GM18517 (cell line): ENCODE results near the gene SGO2.
A peak's percentile ranks its signal among the peaks of the same experiment; 100 is the strongest.

Experiments used
- ATAC-seq: cut with Tn5 transposase; IDR thresholded peaks from one replicate; pipeline ENCODE4 v1.9.1; 2021; ENCODE audit warnings: mild to moderate bottlenecking, moderate library complexity; ENCODE audit not compliant: unreplicated experiment

Gene SGO2, protein sequence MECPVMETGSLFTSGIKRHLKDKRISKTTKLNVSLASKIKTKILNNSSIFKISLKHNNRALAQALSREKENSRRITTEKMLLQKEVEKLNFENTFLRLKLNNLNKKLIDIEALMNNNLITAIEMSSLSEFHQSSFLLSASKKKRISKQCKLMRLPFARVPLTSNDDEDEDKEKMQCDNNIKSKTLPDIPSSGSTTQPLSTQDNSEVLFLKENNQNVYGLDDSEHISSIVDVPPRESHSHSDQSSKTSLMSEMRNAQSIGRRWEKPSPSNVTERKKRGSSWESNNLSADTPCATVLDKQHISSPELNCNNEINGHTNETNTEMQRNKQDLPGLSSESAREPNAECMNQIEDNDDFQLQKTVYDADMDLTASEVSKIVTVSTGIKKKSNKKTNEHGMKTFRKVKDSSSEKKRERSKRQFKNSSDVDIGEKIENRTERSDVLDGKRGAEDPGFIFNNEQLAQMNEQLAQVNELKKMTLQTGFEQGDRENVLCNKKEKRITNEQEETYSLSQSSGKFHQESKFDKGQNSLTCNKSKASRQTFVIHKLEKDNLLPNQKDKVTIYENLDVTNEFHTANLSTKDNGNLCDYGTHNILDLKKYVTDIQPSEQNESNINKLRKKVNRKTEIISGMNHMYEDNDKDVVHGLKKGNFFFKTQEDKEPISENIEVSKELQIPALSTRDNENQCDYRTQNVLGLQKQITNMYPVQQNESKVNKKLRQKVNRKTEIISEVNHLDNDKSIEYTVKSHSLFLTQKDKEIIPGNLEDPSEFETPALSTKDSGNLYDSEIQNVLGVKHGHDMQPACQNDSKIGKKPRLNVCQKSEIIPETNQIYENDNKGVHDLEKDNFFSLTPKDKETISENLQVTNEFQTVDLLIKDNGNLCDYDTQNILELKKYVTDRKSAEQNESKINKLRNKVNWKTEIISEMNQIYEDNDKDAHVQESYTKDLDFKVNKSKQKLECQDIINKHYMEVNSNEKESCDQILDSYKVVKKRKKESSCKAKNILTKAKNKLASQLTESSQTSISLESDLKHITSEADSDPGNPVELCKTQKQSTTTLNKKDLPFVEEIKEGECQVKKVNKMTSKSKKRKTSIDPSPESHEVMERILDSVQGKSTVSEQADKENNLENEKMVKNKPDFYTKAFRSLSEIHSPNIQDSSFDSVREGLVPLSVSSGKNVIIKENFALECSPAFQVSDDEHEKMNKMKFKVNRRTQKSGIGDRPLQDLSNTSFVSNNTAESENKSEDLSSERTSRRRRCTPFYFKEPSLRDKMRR

GRCh38 chr2:200525882-200526651, at the start of gene SGO2:
TSS of gene SGO2 (plus strand) at chr2:200526207. CDS start at chr2:200532976, 6,769 bp downstream.
- peak; percentile 100 for ATAC-seq

DNA sequence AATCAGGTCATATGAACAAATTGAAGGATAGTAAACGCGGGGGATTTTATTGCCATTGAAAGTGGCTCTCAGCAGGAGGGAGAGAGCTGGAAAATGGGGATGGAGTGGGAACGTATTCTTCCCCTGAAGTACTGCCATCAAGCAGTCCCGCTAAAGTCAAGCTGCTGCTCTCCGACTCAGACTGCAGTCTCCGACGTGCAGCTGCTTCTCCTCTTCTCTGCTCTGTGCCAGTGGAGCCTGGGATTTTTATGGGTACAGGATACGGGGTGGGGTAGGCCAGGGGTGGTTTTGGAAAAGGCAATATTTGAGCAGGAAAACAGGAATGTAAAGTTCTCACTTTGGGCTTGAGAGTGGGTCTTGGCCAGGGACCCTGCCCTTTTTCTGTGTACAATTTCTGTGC, 49.2 kb upstream of the SGO2 start:
- ATAC-seq, result no peak

DNA sequence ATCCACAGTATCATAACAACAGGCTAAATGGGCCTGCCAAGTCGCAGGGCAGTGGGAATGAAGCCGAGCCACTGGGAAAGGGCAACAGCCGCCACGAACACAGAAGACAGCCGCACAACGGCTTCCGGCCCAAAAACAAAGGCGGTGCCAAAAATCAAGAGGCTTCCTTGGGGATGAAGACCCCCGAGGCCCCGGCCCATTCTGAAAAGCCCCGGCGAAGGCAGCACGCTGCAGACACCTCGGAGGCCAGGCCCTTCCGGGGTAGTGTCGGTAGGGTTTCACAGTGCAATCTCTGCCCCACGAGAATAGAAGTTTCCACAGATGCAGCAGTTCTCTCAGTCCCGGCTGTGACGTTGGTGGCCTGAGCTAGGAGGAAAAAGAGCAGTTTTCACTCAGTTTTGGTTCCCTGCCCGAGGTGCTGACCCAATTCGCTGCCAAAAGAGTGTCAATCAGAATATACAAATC, 48.3 kb upstream of the SGO2 start:
- ATAC-seq, result no peak

DNA sequence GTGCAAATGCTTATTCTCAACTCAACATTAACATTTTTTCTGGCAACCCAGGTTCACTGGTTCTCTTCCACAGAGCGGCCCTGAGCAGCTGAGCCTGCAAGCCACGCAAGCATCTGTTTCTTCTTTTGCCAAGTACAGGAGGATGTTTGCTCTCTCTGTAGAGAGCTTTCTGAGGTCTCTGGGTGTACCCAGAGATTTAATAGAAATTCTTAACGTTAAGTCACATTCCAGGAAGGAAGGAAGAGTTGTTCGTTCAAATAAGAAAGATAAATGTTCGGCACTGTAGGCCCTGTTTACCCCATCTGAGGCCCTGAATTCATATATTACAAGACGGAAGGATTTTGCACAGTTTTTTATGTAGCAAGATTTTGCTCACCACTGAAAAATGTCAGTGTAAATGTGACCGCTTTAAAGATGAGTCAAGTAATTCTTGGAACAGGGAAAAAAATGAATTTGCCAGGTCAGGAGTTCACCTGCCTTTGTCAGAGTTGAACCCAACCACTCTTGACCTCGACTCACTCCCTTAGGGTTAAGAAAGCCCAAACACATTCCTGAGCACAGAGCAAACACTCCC, 46.2 kb upstream of the SGO2 start:
- no peak for ATAC-seq

DNA sequence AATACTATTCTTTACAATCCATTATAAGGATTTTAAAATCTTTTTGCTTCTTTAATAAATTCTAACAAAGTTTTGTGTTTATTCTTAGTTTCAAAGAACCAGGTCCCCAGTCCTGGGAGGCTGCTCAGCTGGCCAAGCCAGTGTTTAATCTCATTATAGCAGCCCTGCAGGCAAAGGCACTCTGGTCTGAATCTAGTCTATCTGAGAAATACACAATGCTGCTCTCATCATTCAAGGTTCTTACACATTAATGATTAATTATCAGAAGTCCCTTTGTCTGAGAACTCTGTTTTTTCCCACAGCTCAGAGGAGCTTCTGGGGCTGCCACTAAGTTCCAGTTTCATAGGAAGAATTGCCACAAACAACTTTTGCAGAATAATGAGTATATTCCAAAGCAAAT, 43.8 kb upstream of the SGO2 start:
- peak; percentile 53 for ATAC-seq

- ATAC-seq, result peak; percentile 47
These were observed 42.2 kb upstream of the SGO2 start for GRCh38 chr2:200483729-200484198.

DNA sequence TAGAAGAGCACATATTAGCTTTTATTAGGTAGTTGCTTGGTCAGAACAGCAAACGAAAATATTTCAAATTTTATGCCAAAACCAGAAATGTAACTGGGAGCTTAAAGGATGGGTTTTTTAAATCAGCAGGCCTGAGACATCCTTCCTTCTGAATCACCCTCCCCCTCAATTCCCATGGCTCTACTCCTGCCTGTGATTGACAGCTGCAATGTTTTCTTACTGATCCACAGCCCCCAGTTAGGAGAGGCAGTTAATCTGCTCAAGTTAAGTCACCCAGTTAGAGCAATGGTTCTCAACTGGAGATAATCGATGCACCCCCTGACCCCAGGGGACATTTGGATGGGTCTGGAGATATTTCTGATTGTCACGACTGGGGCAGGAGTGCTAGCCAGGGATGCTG, 41.1 kb upstream of the SGO2 start:
- ATAC-seq, result no peak

- no peak for ATAC-seq
These were observed 39.5 kb upstream of the SGO2 start for GRCh38 chr2:200486529-200486928.

- ATAC-seq, result no peak
These were observed 37.8 kb upstream of the SGO2 start for GRCh38 chr2:200488169-200488568.

DNA sequence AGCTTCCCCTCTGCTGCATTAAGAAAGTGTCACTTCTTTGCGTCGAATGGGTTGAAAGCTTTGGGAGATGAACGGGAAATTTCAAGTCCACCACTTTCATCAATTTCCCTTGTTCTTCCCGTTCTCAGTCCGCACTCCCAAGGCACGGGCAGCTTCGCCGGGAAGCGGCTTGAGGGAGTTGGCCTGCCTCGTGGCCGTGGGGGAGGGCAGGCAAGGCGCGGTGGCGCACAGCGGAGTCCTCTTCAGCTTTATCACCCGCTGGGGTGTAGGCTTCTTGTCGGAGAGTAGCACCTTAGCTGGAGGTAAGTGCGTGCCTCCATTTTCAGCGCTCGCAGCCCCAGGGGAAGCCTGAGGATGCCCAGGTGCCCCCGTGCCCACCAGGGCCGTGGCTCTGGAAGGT, 36.0 kb upstream of the SGO2 start:
- ATAC-seq, result no peak

GRCh38 chr2:200492656-200493055, 33.4 kb upstream of the SGO2 start:
- ATAC-seq, result no peak

GRCh38 chr2:200494048-200494447, 32.0 kb upstream of the SGO2 start:
- no peak for ATAC-seq

GRCh38 chr2:200496696-200497095, 29.3 kb upstream of the SGO2 start:
- ATAC-seq, result no peak

- ATAC-seq, result no peak
These were observed 27.4 kb upstream of the SGO2 start for GRCh38 chr2:200498402-200499162.

GRCh38 chr2:200502196-200502595, 23.8 kb upstream of the SGO2 start:
- ATAC-seq, result no peak

- no peak for ATAC-seq
These were observed 19.3 kb upstream of the SGO2 start for GRCh38 chr2:200506679-200507078.

DNA sequence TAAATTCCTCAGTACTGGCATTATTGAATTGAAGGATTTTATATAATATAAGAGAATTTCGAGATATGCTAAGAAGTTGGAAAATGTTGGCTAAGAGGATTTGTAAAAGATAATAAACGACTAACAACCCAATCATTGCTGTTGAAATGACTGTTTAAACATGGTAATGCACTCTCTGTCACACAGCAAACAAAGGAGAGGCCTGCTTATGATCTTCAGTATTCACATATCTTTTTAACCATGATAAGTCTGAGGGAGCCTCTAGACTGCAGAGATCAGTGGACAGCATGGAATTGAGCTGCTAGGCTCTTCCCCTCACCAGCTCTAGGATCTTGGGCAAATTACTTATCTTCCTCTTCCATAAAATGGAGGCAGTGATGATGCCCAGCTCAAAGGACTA, 18.8 kb upstream of the SGO2 start:
- no peak for ATAC-seq

- peak; percentile 1 for ATAC-seq
These were observed 16.8 kb upstream of the SGO2 start for GRCh38 chr2:200509235-200509611.
